H1 (cell line): ENCODE data around the gene MPDZ. TPM values are rescaled to one million over a fixed set of nuclear protein-coding genes. Genes with fewer than 3 reads are reported as not detected.

Source experiments
- BACH1 ChIP-seq: IDR thresholded peaks from 2 replicates; pipeline ENCODE4 v1.6.1; 2012; ENCODE audit warnings: low read length, improper control_type of control experiment
- KDM4A ChIP-seq: IDR thresholded peaks from one replicate; pipeline ENCODE4 v1.7.1; 2012; ENCODE audit warnings: low read depth, mild to moderate bottlenecking, moderate library complexity, low read length, inconsistent platforms; ENCODE audit not compliant: severe bottlenecking
- RFX5 ChIP-seq: IDR thresholded peaks from 2 replicates; pipeline ENCODE4 v1.6.1; 2011; ENCODE audit warnings: low read depth, low read length, improper control_type of control experiment, borderline replicate concordance
- RXRA ChIP-seq: IDR thresholded peaks from 2 replicates; pipeline ENCODE4 v1.6.1; 2011; ENCODE audit warnings: low read depth, mild to moderate bottlenecking, low read length, moderate library complexity; ENCODE audit not compliant: insufficient read depth
- SIRT6 ChIP-seq: IDR thresholded peaks from one replicate; pipeline ENCODE4 v1.7.1; 2012; ENCODE audit warnings: low read length, inconsistent platforms
- SIX5 ChIP-seq: IDR thresholded peaks from 2 replicates; pipeline ENCODE4 v1.6.1; 2011; ENCODE audit warnings: mild to moderate bottlenecking, low read depth, low read length
- SRF ChIP-seq: IDR thresholded peaks from 2 replicates; pipeline ENCODE4 v1.6.1; 2011; ENCODE audit warnings: mild to moderate bottlenecking, low read depth, low read length, moderate library complexity
- TAF1 ChIP-seq: IDR thresholded peaks from 2 replicates; pipeline ENCODE4 v1.6.1; 2011; ENCODE audit warnings: mild to moderate bottlenecking, low read depth, low read length
- TEAD4 ChIP-seq: IDR thresholded peaks from 2 replicates; pipeline ENCODE4 v1.6.1; 2012; ENCODE audit warnings: low read depth, low read length, inconsistent platforms, mixed read lengths
- polyA plus RNA-seq, 7 experiments: library from polyadenylated mRNA; depleted of rRNA in 3 of 7; stranded (reverse) in 5 of 7; unstranded in 2 of 7; fragments of >200 nt in 5 of 7; fragments of 200-250 nt in 2 of 7; gene quantifications; 1 replicate in 5 of 7; 2 replicates in 1 of 7; 4 replicates in 1 of 7; pipeline versions ENCODE4 v1.2.1 to v1.2.3, GENCODE V29; 2011 to 2013; ENCODE audit warnings: missing spikeins in 2 of 7, mixed read lengths in 2 of 7
- total RNA-seq: library from RNA; stranded (reverse); fragmentation: NEBNext Ultra II Directional; extraction: Animal tissue kit (Norgen Biotek cat#: 25700); gene quantifications from 2 replicates; pipeline ENCODE4 v1.2.1, GENCODE V29; 2021

Gene MPDZ
- total and polyA plus RNA-seq, 2 of the 8 experiments (the other 6 are each of a cell fraction or from before 2014, with no cell fraction given), result 14.6 to 39.4 TPM

- TF ChIP-seq RFX5 (no peak), SIX5 (no peak), TAF1 (no peak), KDM4A (no peak), BACH1 (no peak), SRF (no peak), SIRT6 (no peak), TEAD4 (no peak), RXRA (no peak)
Measured at GRCh38 chr9:13171261-13171660, 108.2 kb downstream of the MPDZ start (continued).
